Activated T-cell treated with anti-CD3 and anti-CD28 coated beads, Interleukin-2, amount 50 U/mL, for 4 hours (primary cell): Measurements from ENCODE around the gene CWC27. TPM values are rescaled to one million over a fixed set of nuclear protein-coding genes. Genes with fewer than 3 reads are reported as not detected.
"Not testable (repeated sequence)": the region's sequence is repeated elsewhere in the genome, so short reads cannot be mapped to it uniquely, and the experiment has no call there.

Experiments
- ATAC-seq, 2 donors: fragments of 200-7000 bp; cut with Tn5 transposase; one replicate each; pipeline ENCODE4 v1.10.0; 2021
- DNase-seq: peaks from one replicate; pipeline ENCODE4 v3.0.0-alpha.2; 2020
- H3K27me3 Mint-ChIP-seq: one replicate; pipeline ENCODE4 v1.8.0; 2021; ENCODE audit warnings: low read depth, mixed read lengths
- H3K36me3 Mint-ChIP-seq: one replicate; pipeline ENCODE4 v1.8.0; 2022; ENCODE audit warnings: mixed read lengths; ENCODE audit not compliant: insufficient read depth
- H3K4me1 Mint-ChIP-seq: one replicate; pipeline ENCODE4 v1.8.0; 2021; ENCODE audit warnings: low read depth, mixed read lengths
- H3K4me3 Mint-ChIP-seq: one replicate; pipeline ENCODE4 v1.8.0; 2021; ENCODE audit warnings: mild to moderate bottlenecking, moderate library complexity, mixed read lengths
- H3K9me3 Mint-ChIP-seq: one replicate; pipeline ENCODE4 v1.8.0; 2021; ENCODE audit warnings: mixed read lengths
- total RNA-seq, 3 donors: library from RNA; stranded (reverse); gene quantifications; one replicate each; pipeline ENCODE4 v1.2.1, GENCODE V29; 2021

Gene CWC27
- total RNA-seq, 3 donors from 2014 or later: 27.1 to 32.9 (median 30.4) TPM

GRCh38 chr5:64807520-64807919 lies 38.8 kb downstream of the CWC27 start:
- no peaks in the 10 kb centered on the region for H3K4me1 Mint-ChIP-seq
- DNase-seq (no peak), ATAC-seq (no peak)
- H3K36me3 Mint-ChIP-seq: peaks cover 16% of the 10 kb centered on the region
- H3K27me3 Mint-ChIP-seq: no peaks in the 10 kb centered on the region
- no peak overlapping the region for H3K4me3 Mint-ChIP-seq
- no peaks in the 10 kb centered on the region for H3K9me3 Mint-ChIP-seq

GRCh38 chr5:64811050-64811640 lies 42.4 kb downstream of the CWC27 start:
- Mint-ChIP-seq H3K4me1 (peaks cover 1% of the 10 kb centered on the region), H3K4me3 (no peak overlapping the region), H3K9me3 (no peaks in the 10 kb centered on the region), H3K27me3 (no peaks in the 10 kb centered on the region), H3K36me3 (peaks cover 22% of the 10 kb centered on the region)
- ATAC-seq: no peak
- DNase-seq: no peak

- Mint-ChIP-seq H3K4me3 (no peak overlapping the region), H3K27me3 (no peaks in the 10 kb centered on the region), H3K9me3 (no peaks in the 10 kb centered on the region), H3K4me1 (peaks cover 1% of the 10 kb centered on the region), H3K36me3 (peaks cover 14% of the 10 kb centered on the region)
- ATAC-seq: no peak
- no peak for DNase-seq
Measured at GRCh38 chr5:64814073-64814472, 45.3 kb downstream of the CWC27 start.

GRCh38 chr5:64818245-64818644 lies 49.5 kb downstream of the CWC27 start:
- no peaks in the 10 kb centered on the region for H3K9me3 Mint-ChIP-seq
- H3K27me3 Mint-ChIP-seq: no peaks in the 10 kb centered on the region
- no peak for ATAC-seq
- peaks cover 19% of the 10 kb centered on the region for H3K36me3 Mint-ChIP-seq
- DNase-seq: no peak
- H3K4me1 Mint-ChIP-seq: peaks cover 13% of the 10 kb centered on the region
- H3K4me3 Mint-ChIP-seq: no peak overlapping the region

- DNase-seq, ATAC-seq, H3K27me3 Mint-ChIP-seq, H3K4me3 Mint-ChIP-seq, H3K9me3 Mint-ChIP-seq: not testable (repeated sequence)
- peaks cover 17% of the 10 kb centered on the region for H3K36me3 Mint-ChIP-seq
- H3K4me1 Mint-ChIP-seq: peaks cover 12% of the 10 kb centered on the region
Measured at GRCh38 chr5:64819345-64819744, 50.6 kb downstream of the CWC27 start.

- Mint-ChIP-seq H3K4me1 (peaks cover 12% of the 10 kb centered on the region), H3K9me3 (no peaks in the 10 kb centered on the region), H3K36me3 (peaks cover 7% of the 10 kb centered on the region), H3K4me3 (no peak overlapping the region), H3K27me3 (no peaks in the 10 kb centered on the region)
- DNase-seq (no peak), ATAC-seq (no peak)
Measured at GRCh38 chr5:64822320-64822719, 53.6 kb downstream of the CWC27 start.

GRCh38 chr5:64826541-64826940 lies 57.8 kb downstream of the CWC27 start:
- no peak for DNase-seq
- Mint-ChIP-seq H3K4me3 (no peak overlapping the region), H3K27me3 (no peaks in the 10 kb centered on the region), H3K36me3 (peaks cover 10% of the 10 kb centered on the region), H3K4me1 (peaks cover 9% of the 10 kb centered on the region), H3K9me3 (no peaks in the 10 kb centered on the region)
- ATAC-seq: no peak

GRCh38 chr5:64827703-64828102 lies 59.0 kb downstream of the CWC27 start:
- Mint-ChIP-seq H3K27me3 (no peaks in the 10 kb centered on the region), H3K9me3 (no peaks in the 10 kb centered on the region), H3K36me3 (peaks cover 9% of the 10 kb centered on the region), H3K4me1 (no peaks in the 10 kb centered on the region), H3K4me3 (no peak overlapping the region)
- DNase-seq (no peak), ATAC-seq (no peak)

- not testable (repeated sequence) for H3K27me3 Mint-ChIP-seq, H3K36me3 Mint-ChIP-seq
Measured at GRCh38 chr5:64830650-64831049, 61.9 kb downstream of the CWC27 start.

GRCh38 chr5:64831996-64832395 lies 63.3 kb downstream of the CWC27 start:
- Mint-ChIP-seq H3K27me3 (no peaks in the 10 kb centered on the region), H3K36me3 (peaks cover 15% of the 10 kb centered on the region)

More at GRCh38 chr5:64830650-64831049, 61.9 kb downstream of the CWC27 start:
- not testable (repeated sequence) for H3K9me3 Mint-ChIP-seq, H3K4me3 Mint-ChIP-seq, ATAC-seq, DNase-seq, H3K4me1 Mint-ChIP-seq

GRCh38 chr5:64834037-64834436 lies 65.3 kb downstream of the CWC27 start:
- ATAC-seq: no peak
- Mint-ChIP-seq H3K9me3 (no peaks in the 10 kb centered on the region), H3K27me3 (no peaks in the 10 kb centered on the region), H3K4me1 (no peaks in the 10 kb centered on the region), H3K4me3 (no peak overlapping the region), H3K36me3 (peaks cover 17% of the 10 kb centered on the region)
- DNase-seq: no peak

More at GRCh38 chr5:64831996-64832395, 63.3 kb downstream of the CWC27 start:
- DNase-seq: no peak
- no peak for ATAC-seq
- Mint-ChIP-seq H3K9me3 (no peaks in the 10 kb centered on the region), H3K4me1 (no peaks in the 10 kb centered on the region), H3K4me3 (no peak overlapping the region)

- Mint-ChIP-seq H3K27me3 (no peaks in the 10 kb centered on the region), H3K36me3 (peaks cover 19% of the 10 kb centered on the region), H3K9me3 (no peaks in the 10 kb centered on the region), H3K4me1 (no peaks in the 10 kb centered on the region), H3K4me3 (no peak overlapping the region)
- ATAC-seq (no peak), DNase-seq (no peak)
Measured at GRCh38 chr5:64834611-64835010, 65.9 kb downstream of the CWC27 start.

- Mint-ChIP-seq H3K4me1 (no peaks in the 10 kb centered on the region), H3K4me3 (no peak overlapping the region), H3K36me3 (peaks cover 21% of the 10 kb centered on the region), H3K9me3 (no peaks in the 10 kb centered on the region), H3K27me3 (no peaks in the 10 kb centered on the region)
- no peak for DNase-seq
- ATAC-seq: no peak
Measured at GRCh38 chr5:64835266-64835665, 66.5 kb downstream of the CWC27 start.

GRCh38 chr5:64836190-64836755 lies 67.5 kb downstream of the CWC27 start:
- Mint-ChIP-seq H3K36me3 (peaks cover 31% of the 10 kb centered on the region), H3K4me1 (no peaks in the 10 kb centered on the region), H3K27me3 (no peaks in the 10 kb centered on the region), H3K9me3 (peaks cover 2% of the 10 kb centered on the region), H3K4me3 (no peak overlapping the region)
- DNase-seq: no peak
- ATAC-seq: no peak

GRCh38 chr5:64836786-64837185 lies 68.1 kb downstream of the CWC27 start:
- ATAC-seq (no peak), DNase-seq (no peak)
- no peaks in the 10 kb centered on the region for H3K4me1 Mint-ChIP-seq
- no peaks in the 10 kb centered on the region for H3K27me3 Mint-ChIP-seq
- H3K9me3 Mint-ChIP-seq: peaks cover 2% of the 10 kb centered on the region
- H3K4me3 Mint-ChIP-seq: no peak overlapping the region
- peaks cover 34% of the 10 kb centered on the region for H3K36me3 Mint-ChIP-seq
